MV-4-11 (cell line): ENCODE results near the gene ABHD1.

ENCODE experiments used
- DNase-seq: peaks from one replicate; lab custom pipeline; 2025; lab: John Stamatoyannopoulos, UW

Gene ABHD1

DNA sequence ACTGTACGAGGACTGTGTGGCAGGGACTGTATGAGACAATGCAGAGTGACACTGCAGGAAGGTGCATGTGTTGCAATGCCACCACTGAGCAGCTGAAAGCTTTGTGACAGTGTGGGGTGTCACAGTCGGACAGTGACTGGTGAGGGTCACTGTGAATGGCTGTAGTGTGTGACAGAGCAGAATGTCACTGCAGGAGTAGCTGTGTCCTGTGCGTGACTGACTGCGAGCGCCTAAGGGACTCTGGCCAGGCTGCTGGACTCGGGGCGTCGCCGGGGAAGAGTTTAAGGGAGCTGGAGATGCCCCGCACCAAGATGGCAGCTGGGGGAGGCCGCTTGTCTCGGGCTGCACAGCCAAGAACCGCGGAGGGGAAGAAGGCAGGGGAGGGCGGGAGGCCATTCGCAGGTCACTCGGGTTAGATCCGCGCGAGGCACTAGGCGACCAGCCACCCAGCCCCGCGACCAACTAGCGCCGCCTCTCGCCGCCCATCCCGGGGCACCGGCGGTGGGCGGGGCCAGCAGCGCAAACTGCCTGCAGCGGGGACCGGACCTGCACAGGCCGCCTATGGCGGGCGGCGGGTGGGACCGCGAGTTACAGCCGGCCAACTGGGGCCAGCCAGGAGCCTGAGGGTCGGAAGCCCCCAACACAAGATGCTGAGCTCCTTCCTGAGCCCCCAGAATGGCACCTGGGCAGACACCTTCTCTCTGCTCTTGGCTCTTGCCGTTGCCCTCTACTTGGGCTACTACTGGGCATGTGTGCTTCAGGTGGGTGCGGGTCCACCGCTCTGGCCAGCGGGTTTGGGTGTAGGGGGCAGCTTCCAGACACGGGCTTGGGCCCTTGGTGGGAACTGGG, at the start of gene ABHD1:
TSS of gene ABHD1 (plus strand) at position 514 of the 849 bp plus-strand sequence. CDS start at position 648, 134 bp downstream.
- peak; percentile 62 for DNase-seq

DNA sequence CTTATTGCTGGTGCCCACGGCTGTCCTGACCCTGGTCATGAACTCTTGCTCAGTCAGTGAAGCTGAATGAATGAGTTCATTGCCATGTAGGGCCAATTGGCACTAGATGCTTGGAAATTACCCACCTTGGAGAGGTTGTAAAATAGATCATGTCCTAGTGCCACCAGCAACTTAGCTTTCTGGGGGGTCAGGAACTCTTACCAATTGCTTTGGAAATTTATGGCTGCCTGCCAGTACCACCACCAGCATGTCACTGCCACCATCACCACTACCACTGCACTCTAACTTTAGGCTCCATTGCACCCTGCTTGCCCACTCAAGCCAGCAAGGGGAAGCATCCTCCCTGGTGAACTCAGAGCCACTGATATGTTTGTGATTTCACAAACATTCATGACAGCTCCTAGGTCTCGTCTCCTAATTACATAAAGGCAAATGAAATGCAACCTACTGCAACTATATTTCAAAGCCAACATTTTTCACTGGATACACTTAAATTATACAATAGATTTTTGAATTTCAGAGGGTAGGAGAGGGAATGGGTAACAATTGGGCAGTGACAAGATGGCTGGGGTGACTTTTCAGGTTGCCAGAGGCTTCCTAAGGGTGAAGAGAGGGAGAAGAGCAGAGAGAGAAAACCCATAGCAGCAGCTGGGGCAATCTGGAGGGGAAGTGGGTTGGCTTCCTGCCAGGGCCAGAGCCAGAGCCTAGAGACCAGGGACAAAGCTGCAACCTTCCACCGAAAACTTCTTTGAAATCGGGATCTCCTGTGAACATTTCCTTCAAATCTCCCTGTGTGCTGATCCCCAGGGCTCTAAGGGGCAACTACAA, 48.7 kb upstream of the ABHD1 start:
- DNase-seq: peak; percentile 77

DNA sequence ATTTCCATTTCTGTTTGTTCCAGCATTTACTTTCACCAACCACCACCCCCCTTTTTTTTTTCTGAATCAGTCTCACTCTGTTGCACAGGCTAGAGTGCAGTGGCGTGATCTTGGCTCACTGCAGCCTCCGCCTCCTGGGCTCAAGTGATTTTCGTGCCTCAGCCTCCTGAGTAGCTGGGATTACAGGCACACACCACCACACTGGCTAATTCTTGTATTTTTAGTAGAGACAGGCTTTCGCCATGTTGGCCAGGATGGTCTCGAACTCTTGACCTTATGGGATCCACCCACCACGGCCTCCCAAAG, 48.1 kb upstream of the ABHD1 start:
- peak; percentile 46 for DNase-seq

DNA sequence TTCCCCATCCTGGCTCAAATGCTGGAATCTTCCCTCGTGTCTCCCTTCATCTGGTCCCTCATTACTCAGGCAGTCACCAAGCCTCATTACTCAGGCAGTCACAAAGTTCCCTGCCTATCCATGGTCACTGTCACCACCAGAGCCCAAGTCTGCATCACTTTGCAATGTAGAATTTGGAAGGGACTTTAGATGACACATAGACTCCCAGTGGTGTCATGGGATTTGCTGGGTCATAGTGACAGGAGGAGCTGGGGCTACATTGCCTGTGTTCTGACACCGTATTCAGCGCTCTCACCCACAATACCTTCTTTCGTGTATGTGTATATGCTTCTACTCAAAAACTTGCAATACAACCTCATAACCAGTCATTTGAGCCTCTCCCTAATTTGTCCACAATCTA, 47.3 kb upstream of the ABHD1 start:
- DNase-seq: no peak

DNA sequence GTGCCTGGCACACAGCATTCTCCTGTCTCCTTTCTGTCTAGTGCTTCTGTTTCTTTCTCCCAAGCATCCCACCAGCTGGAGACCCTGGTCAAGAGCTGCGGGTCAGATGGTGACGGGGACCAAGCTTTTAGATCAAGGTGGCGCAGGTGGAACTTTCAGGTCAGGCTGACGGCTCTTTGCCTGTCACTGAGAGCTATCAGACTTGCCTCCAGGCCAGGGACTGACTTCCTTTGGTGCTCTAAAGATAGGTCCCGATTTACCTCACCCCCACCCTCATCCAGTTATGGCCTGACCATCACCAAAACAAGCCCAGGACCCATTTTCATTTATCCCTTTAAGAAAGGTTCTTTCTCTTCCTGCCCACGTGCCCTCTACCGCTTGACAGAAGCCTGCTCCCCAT, 46.4 kb upstream of the ABHD1 start:
- no peak for DNase-seq

DNA sequence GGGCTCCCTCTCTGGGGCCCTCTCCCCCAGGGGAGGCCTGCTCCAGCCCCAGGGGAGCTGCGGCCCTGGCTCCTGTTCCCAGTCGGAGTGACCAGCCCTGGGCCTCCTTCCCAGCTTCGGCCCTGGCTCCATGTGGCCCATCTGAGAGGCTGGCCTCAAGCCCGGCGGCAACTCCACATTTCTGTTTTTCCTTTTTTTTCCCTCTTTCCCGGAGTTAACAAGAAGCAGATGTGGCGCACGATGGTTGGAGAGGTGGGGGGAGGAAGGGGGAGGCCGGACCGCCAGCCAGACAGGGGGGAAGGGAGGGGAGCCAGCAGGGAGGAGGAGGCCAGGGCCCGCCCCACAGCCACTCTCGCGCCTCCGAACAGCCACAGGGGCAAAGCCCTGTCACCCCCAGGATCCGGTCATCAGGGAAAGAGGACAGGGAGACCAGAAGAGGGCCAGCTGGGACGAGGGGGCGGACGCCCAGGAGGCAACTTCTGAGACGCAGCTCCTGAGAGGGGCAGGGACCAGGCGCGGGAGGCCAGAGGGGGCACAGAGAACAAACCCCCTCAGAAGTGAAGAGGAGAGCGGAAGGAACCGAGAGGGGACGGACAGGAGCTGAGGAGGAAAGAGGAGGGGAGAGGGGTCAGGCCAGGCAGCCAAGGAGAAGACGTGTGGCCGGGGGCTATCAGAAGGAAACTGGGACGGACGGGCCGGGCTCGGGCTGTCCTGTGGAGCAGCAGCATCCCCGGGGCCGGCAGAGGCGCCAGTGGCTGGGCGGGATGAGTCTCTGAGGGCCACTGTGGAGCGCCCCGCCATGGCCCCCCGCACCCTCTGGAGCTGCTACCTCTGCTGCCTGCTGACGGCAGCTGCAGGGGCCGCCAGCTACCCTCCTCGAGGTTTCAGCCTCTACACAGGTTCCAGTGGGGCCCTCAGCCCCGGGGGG, 45.1 kb upstream of the ABHD1 start, which contains the start of gene EMILIN1:
TSS of gene EMILIN1 (plus strand) at position 349 of the 928 bp plus-strand sequence. CDS start at position 800, 451 bp downstream.
- no peak for DNase-seq

DNA sequence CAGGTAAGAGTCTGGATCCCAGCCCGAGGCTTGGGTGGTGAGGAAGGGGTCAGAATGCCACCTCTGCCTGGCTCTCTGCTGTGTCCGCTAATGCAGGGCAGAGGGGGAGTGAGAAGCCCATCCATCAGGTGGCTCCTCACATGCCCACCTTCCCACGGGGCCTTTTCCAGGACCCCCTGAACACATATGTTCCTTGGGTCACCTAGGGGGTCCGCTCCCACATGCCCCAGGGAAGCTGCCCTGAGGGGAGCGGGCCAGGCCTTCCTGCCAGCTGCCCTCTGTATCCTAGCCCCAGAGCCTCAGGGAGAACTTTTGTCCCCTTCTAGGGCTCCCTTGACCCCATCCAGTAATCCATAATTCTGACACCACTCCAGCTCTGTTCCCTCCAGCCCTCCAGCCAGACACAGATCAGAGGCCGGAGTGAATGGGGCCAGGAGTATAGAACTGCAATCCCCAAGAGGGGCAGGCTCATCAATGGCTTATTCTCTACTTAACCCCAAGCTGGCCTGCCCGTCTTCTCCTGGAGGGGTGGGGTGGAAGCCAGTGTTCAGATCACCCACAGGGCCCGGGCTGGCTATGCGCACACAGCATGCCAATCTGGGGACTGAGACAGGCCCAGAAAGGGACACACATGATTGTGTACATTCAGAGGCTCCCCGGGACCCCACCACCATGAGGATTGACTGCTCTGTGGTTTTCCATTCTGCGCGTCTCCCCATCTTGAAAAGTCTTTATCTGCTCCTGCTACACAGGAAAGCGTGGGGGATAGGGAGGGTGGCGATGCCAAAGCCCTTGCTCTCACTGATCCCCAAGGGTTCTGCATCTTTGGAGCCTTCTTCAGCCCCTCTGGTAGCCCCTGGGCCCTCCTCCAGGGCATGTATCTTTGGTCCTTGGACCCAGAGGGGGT, 44.1 kb upstream of the ABHD1 start:
- DNase-seq: no peak

DNA sequence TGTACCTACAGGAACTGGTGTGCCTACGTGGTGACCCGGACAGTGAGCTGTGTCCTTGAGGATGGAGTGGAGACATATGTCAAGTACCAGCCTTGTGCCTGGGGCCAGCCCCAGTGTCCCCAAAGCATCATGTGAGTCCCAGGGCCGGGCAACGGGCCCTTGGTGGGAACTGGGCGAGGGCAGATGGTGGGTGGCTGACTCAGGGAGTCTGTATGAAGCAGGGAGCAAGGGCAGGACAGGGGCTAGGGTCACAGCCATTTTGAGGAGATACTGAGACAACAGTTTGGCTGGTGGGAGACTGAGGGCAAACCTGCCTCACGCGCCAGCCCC, 43.5 kb upstream of the ABHD1 start:
- DNase-seq: no peak

DNA sequence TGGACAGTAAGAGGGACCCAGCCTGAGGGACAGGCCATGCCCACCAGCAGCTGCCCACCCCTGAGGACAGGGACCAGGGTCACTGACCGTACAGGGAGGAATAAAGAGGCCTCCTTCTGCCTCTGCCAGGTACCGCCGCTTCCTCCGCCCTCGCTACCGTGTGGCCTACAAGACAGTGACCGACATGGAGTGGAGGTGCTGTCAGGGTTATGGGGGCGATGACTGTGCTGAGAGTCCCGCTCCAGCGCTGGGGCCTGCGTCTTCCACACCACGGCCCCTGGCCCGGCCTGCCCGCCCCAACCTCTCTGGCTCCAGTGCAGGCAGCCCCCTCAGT, 43.0 kb upstream of the ABHD1 start:
- no peak for DNase-seq

DNA sequence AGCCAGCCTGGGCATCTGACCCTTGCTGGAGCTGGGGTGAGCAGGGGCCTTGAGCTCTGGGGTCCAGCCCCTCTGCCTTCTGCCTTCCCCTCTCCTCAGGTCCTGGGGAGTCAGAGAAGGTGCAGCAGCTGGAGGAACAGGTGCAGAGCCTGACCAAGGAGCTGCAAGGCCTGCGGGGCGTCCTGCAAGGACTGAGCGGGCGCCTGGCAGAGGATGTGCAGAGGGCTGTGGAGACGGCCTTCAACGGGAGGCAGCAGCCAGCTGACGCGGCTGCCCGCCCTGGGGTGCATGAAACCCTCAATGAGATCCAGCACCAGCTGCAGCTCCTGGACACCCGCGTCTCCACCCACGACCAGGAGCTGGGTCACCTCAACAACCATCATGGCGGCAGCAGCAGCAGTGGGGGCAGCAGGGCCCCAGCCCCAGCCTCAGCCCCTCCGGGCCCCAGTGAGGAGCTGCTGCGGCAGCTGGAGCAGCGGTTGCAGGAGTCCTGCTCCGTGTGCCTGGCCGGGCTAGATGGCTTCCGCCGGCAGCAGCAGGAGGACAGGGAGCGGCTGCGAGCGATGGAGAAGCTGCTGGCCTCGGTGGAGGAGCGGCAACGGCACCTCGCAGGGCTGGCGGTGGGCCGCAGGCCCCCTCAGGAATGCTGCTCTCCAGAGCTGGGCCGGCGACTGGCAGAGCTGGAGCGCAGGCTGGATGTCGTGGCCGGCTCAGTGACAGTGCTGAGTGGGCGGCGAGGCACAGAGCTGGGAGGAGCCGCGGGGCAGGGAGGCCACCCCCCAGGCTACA, 41.4 kb upstream of the ABHD1 start:
- peak; percentile 12 for DNase-seq

DNA sequence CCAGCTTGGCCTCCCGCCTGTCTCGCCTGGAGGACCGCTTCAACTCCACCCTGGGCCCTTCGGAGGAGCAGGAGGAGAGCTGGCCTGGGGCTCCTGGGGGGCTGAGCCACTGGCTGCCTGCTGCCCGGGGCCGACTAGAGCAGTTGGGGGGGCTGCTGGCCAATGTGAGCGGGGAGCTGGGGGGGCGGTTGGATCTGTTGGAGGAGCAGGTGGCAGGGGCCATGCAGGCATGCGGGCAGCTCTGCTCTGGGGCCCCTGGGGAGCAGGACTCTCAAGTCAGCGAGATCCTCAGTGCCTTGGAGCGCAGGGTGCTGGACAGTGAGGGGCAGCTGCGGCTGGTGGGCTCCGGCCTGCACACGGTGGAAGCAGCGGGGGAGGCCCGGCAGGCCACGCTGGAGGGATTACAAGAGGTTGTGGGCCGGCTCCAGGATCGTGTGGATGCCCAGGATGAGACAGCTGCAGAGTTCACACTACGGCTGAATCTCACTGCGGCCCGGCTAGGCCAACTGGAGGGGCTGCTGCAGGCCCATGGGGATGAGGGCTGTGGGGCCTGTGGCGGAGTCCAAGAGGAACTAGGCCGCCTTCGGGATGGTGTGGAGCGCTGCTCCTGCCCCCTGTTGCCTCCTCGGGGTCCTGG, 40.7 kb upstream of the ABHD1 start:
- no peak for DNase-seq

DNA sequence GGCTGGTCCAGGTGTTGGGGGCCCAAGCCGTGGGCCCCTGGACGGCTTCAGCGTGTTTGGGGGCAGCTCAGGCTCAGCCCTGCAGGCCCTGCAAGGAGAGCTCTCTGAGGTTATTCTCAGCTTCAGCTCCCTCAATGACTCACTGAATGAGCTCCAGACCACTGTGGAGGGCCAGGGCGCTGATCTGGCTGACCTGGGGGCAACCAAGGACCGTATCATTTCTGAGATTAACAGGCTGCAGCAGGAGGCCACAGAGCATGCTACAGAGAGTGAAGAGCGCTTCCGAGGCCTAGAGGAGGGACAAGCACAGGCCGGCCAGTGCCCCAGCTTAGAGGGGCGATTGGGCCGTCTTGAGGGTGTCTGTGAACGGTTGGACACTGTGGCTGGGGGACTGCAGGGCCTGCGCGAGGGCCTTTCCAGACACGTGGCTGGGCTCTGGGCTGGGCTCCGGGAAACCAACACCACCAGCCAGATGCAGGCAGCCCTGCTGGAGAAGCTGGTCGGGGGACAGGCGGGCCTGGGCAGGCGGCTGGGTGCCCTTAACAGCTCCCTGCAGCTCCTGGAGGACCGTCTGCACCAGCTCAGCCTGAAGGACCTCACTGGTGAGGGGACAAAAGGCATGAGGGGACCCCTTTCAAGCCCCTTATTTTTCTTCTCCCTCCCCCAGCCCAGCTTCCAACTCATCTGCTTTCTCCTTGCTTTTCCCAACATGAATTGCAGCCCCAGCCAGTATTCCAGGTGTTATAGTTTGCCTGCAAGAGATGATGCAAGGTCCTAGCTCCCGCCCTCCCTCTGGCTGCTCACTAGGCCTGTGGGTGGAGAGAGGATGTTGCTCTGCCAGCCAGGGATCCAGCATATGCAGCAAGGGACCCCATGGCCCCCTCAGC, 40.0 kb upstream of the ABHD1 start:
- DNase-seq: peak; percentile 9

DNA sequence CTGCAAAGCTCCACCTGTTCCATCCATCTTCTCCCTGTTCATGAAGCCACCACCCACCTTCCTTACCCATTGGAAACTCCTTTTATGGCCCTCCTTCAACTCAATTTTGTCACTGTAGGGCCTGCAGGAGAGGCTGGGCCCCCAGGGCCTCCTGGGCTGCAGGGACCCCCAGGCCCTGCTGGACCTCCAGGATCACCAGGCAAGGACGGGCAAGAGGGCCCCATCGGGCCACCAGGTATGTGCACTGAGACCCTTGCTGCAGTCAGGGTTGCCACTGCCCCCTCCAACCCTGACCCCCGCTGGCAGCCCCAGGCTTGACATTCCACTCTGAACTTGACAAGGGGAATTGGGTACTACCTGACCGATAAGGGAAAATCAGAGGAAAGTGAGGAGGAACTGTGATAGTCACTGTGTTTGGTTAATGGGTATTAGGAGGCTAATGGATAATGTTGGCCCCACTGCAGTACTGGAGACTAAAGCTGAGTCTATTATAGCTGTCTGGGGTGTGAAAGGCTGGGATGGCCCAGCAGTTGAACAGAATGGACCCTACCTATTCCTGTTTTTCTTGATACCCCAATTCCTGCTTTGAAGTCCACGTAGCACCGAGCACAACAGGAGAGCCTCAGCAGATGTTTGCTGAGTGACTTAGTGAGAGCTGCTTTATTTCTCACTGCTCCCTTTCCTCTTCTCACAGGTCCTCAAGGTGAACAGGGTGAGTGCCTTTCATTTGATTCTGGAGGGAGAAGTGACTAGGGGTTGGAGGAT, 39.1 kb upstream of the ABHD1 start:
- no peak for DNase-seq

DNA sequence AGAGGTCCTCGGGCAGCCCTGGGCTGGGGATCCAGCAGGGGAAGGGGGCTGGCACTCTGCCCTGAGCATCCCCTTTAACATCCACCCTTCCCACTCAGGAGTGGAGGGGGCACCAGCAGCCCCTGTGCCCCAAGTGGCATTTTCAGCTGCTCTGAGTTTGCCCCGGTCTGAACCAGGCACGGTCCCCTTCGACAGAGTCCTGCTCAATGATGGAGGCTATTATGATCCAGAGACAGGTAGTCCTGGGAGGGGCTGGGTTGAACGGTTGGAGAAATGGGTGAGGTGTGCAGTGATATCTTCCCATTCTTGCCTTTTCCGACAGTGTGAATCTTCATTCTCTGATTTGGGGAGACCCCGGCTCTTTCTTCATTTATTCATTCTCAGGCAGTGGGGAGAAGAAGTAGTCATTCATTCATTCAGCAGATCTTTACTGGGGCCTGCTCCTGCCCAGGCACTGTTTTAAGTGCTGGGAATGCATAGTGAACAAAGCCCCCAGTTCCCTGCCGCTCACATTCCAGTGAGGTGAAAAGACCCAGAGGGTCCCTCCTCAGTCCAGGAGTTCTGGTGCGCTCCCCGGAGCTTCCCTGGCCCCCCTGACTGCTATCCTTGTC, 38.4 kb upstream of the ABHD1 start:
- DNase-seq: no peak

DNA sequence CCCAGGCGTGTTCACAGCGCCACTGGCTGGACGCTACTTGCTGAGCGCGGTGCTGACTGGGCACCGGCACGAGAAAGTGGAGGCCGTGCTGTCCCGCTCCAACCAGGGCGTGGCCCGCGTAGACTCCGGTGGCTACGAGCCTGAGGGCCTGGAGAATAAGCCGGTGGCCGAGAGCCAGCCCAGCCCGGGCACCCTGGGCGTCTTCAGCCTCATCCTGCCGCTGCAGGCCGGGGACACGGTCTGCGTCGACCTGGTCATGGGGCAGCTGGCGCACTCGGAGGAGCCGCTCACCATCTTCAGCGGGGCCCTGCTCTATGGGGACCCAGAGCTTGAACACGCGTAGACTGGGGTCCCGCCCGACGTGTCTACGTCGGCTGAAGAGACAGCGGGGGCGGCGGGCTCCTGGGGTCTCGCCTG, 37.9 kb upstream of the ABHD1 start:
- peak; percentile 55 for DNase-seq

DNA sequence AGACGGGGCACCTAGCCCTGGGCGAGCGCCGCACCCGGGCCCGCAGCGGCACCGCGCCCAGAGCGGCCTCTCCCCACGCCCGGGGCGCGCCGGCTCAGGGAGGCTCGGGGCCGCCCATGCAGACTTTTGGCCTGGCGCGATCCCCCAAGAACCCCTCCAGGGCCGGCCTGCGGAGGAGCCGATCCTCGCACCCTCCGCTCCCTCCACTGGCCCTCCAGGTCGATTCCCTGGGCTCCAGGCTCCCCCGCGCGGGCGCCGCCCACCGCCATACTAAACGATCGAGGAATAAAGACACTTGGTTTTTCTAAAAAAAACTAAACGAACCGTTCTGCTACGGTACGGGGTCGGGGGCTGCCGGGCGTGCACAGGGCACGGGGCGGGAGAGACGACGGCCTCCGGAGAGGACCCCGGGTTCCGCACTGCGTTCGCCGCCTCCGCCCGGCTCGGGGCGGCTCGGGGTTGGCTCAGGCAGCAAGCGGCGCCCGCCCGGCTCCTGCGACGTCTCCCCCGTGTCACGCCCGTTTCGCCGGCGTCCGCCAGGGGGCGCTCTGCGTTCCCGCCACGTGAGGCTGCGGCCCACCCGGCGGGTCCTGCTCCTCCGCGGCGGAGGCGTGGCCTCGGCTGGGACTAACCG, 37.4 kb upstream of the ABHD1 start:
- DNase-seq: peak; percentile 89
